BE2C (cell line): ENCODE results near the gene YES1.
"Not testable (repeated sequence)": the region's sequence is repeated elsewhere in the genome, so short reads cannot be mapped to it uniquely, and the experiment has no call there.

Experiments
- DNase-seq: peaks from one replicate; pipeline ENCODE4 v3.0.0-alpha.2; 2020
- H3K27me3 ChIP-seq: fragments of 250-450 bp; sonication (Bioruptor Pico); 2 replicates; pipeline ENCODE4 v1.5.1; 2020; ENCODE audit warnings: mild to moderate bottlenecking
- H3K36me3 ChIP-seq: fragments of 250-450 bp; sonication (Bioruptor Pico); 2 replicates; pipeline ENCODE4 v1.5.1; 2020; ENCODE audit warnings: mild to moderate bottlenecking
- H3K4me1 ChIP-seq: fragments of 250-450 bp; sonication (Bioruptor Pico); 2 replicates; pipeline ENCODE4 v1.5.1; 2020
- H3K4me3 ChIP-seq: 2 replicates; pipeline ENCODE4 v1.5.1; 2011; ENCODE audit warnings: low read depth, low read length
- H3K9me3 ChIP-seq: fragments of 250-450 bp; sonication (Bioruptor Pico); 2 replicates; pipeline ENCODE4 v1.5.1; 2020
- TF ChIP-seq, protein P1 (sequence below): IDR thresholded peaks from 2 replicates; pipeline ENCODE4 v1.5.1; 2012; ENCODE audit warnings: mild to moderate bottlenecking, low read depth, low read length

Gene YES1

DNA sequence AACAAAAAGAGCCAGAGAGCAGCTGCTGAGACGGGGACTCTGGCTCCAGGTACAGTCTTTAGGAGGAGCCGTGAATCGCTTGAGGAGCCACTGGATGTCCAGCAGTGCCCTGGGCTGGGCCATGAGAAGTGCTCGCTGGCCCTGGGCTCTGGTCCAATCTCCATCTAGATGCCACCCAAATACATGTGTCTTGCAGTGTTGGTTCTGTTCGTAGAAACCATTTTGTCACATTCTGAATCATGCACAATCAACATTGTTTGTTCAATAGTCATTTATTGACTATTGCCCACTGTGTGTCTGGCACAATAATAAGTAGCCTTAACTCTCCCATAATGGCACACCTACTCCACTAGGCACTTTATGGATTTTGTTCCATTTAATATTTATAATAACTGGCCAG, 128.5 kb downstream of the YES1 start:
- Histone ChIP-seq H3K27me3 (no peaks in the 10 kb centered on the region), H3K9me3 (no peaks in the 10 kb centered on the region), H3K4me1 (no peaks in the 10 kb centered on the region), H3K36me3 (no peaks in the 10 kb centered on the region), H3K4me3 (no peak overlapping the region)
- DNase-seq: no peak
- TF ChIP-seq, protein P1, sequence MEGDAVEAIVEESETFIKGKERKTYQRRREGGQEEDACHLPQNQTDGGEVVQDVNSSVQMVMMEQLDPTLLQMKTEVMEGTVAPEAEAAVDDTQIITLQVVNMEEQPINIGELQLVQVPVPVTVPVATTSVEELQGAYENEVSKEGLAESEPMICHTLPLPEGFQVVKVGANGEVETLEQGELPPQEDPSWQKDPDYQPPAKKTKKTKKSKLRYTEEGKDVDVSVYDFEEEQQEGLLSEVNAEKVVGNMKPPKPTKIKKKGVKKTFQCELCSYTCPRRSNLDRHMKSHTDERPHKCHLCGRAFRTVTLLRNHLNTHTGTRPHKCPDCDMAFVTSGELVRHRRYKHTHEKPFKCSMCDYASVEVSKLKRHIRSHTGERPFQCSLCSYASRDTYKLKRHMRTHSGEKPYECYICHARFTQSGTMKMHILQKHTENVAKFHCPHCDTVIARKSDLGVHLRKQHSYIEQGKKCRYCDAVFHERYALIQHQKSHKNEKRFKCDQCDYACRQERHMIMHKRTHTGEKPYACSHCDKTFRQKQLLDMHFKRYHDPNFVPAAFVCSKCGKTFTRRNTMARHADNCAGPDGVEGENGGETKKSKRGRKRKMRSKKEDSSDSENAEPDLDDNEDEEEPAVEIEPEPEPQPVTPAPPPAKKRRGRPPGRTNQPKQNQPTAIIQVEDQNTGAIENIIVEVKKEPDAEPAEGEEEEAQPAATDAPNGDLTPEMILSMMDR: no peak

- Histone ChIP-seq H3K27me3 (no peaks in the 10 kb centered on the region), H3K4me1 (no peaks in the 10 kb centered on the region), H3K9me3 (no peaks in the 10 kb centered on the region), H3K4me3 (no peak overlapping the region), H3K36me3 (no peaks in the 10 kb centered on the region)
- DNase-seq: no peak
- TF ChIP-seq, protein P1: no peak
Observed at GRCh38 chr18:682833-683232, 129.2 kb downstream of the YES1 start.

- not testable (repeated sequence) for H3K36me3 ChIP-seq
Observed at GRCh38 chr18:682416-682815, 129.6 kb downstream of the YES1 start.

GRCh38 chr18:681985-682384, 130.1 kb downstream of the YES1 start:
- Histone ChIP-seq H3K4me3 (no peak overlapping the region), H3K9me3 (no peaks in the 10 kb centered on the region), H3K27me3 (no peaks in the 10 kb centered on the region), H3K4me1 (no peaks in the 10 kb centered on the region), H3K36me3 (no peaks in the 10 kb centered on the region)
- TF ChIP-seq, protein P1: no peak
- no peak for DNase-seq

More at GRCh38 chr18:682416-682815, 129.6 kb downstream of the YES1 start:
- H3K4me1 ChIP-seq, H3K4me3 ChIP-seq, DNase-seq, H3K9me3 ChIP-seq, H3K27me3 ChIP-seq: not testable (repeated sequence)

DNA sequence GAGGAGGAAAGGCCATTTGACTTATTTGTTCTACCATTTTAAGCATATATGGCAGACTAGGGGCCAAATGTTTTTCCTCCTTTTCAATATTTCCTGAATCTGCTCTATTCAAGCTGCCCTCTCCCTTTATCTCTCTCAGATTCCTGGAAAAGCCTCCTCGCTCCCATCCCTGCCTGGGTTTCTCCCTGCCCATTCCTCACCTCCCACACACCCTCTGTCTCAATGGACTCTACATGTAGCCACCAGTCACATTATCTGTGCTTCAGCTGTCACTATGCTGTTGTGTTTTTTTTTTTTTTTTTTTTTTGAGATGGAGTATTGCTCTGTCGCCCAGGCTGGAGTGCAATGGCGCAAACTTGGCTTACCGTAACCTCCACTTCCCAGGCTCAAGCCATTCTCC, 131.7 kb downstream of the YES1 start:
- no peaks in the 10 kb centered on the region for H3K27me3 ChIP-seq
- TF ChIP-seq, protein P1: no peak
- H3K9me3 ChIP-seq: no peaks in the 10 kb centered on the region
- H3K4me3 ChIP-seq: no peak overlapping the region
- H3K4me1 ChIP-seq: no peaks in the 10 kb centered on the region
- no peak for DNase-seq
- no peaks in the 10 kb centered on the region; the same call in 1 of the 2 replicates for H3K36me3 ChIP-seq

DNA sequence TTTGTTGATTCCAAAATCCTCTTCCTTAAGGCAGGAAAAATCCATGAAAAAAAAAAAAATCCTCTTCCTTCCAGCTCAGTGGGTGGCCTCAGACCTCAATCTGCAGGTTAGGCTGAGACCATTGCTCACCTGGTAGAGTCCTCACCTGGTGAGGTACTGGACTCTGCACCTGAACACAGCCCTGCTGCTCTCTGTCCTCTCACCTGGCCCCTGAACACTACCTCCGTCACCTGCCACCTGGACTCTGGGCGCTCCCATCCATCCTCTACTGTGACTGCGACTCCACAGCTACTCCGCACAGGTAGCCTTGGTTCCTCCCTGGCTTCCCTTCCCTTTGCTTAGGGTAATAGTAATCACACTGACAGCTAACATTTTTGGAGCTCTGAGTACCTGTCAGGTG, 132.5 kb downstream of the YES1 start:
- no peaks in the 10 kb centered on the region for H3K4me1 ChIP-seq
- H3K9me3 ChIP-seq: no peaks in the 10 kb centered on the region
- no peaks in the 10 kb centered on the region for H3K27me3 ChIP-seq
- TF ChIP-seq, protein P1: no peak
- peaks cover 4% of the 10 kb centered on the region; the same call in 1 of the 2 replicates for H3K36me3 ChIP-seq
- no peak overlapping the region for H3K4me3 ChIP-seq
- DNase-seq: no peak
